ENCODE data around the gene CCM2L.

The CCM2L gene

DNA sequence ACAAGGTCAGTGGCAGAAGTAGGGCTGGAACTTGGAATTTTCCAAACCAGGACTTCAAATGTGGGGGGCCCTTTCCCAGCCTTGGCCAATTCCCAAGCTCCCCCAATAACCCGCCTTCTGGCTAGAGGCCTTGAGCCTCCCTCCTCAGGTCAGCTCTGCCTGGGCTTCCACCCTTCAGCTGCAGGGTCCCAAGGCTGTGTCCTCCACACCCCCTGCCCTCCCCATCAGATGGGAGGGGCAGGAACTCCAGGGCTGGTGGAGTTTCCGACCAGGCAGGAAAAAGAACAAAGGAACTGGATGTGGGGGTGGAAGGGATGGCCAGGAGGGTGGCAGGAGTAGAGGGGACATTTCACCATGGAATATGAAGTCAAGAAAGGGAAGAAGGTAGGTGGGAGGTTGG lies at the start of gene CCM2L:
Gene CCM2L, plus strand, starts transcription at position 338 of the 400 bp plus-strand sequence. Its CDS starts 17 bp downstream, at position 355.
- DNase-seq = no peak

DNA sequence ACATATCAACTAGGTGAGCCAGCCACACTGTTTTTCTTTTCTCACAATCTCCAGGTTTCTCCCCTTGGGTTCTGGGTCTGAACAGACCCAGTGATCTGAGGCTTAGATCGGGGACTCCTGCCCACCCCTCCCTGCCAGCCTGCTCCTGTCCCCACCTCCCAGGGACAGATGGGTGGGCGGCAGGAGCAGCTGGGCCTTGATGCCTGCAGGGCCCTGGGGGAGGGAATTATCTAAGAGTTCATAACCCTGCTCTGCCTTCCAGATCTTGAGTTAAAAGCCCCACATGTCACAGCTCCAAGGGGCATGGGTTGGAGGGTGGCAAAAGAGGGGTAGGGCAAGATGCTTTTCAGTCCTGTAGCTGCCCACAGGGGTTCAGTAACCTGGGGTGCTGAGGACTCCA lies 47.5 kb upstream of the CCM2L start:
- no peak for DNase-seq

GRCh38 chr20:31963889-31964288 lies 46.3 kb upstream of the CCM2L start:
- DNase-seq = no peak

- DNase-seq = no peak
Measured at GRCh38 chr20:31966991-31967655, 43.1 kb upstream of the CCM2L start.

DNA sequence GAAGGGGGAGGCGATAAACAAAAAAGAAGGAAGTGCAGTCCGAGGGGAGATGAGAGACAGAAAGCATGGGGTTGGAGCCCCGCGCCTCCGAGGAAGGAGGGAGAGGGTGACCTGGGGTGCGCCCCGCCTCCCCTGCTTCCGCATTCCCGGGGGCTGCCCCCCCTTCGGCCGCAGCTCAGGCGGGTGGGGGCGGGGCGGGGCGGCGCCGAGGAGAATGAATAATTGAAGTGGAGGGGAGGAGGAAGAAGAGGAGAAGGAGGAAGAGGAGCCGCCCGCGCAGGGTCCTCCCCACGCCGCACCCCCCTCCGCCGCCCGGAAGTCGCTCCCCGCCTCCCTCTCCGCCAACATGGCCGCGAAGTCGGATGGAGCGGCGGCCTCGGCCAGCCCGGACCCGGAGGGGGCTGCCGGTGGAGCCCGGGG lies 42.4 kb upstream of the CCM2L start, which contains the start of gene XKR7:
Gene XKR7, plus strand, starts transcription at position 322 of the 420 bp plus-strand sequence. Its CDS starts 25 bp downstream, at position 347.
- DNase-seq = peak; percentile 29

GRCh38 chr20:31968291-31969126 lies 41.7 kb upstream of the CCM2L start:
- DNase-seq = peak; percentile 73

- no peak for DNase-seq
Measured at GRCh38 chr20:31969991-31970390, 40.2 kb upstream of the CCM2L start.

DNA sequence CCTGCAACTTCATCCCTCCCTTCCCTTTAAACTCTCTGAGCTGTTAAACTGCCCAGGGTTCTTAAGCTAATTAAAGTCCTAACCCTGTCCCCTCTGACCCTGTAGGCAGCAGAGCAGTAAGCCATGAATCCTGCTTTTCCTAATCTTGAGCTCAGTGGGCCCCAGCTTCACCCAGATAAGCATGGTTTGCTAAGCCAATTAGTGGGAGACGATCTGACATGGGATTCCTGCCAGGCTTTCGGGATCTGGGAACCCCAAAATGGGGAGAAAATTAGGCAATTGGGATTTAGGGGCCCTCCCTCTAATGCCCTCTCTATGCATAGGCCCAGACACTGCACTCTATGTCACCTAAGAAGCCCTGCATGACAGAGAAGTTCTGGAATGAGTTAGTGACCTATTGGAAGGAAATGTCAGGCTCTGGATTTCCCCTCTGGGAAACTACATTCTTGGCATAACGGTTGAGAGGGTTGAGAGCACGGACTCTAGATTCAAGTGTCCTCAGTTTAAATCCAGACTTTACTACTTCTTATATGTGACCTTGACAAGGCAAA lies 37.7 kb upstream of the CCM2L start:
- no peak for DNase-seq

DNA sequence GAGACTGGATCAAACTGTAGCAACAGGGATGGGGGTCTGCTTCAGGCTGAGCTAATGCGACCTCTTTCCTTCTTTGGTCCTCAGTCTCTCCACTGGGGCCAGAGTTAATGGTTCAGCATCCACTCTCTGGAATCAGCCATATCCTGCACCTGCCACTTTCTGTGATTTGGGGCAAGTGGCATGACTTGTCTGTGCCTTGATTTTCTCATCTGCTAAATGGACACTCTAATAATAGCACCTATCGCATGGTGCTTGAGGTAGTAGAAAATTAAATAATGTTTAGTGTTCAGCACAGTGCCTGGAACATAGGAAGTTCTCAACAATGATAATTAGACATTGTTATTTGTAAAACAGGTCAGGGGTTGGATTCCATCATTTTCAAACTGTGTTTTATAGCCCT lies 35.9 kb upstream of the CCM2L start:
- DNase-seq = no peak

DNA sequence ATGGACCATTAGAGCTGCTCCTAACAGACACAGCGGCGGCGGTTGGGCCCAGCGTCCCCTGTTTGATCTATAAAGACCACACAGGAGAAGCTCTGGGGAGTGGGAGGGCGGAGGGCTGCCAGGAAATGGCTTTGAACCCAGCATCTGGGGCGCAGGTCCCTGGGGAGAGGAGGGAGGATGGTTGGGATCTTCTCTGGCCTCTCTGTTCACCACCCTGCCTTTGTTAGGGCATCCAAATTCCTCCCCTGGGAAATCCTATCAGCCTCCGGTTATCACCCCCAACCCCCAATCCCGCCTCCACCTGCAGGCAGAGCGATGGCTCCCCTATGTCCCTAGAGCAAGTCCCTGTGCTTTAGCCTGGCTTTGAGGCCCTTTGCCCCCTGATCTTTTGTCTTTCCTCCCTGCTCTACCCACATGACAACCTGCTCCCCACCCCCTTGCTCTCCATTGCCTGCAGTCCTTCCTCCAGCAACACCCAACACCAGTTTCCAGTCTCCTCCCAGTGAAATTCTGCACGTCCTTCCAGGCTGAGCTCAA lies 35.2 kb upstream of the CCM2L start:
- no peak for DNase-seq

DNA sequence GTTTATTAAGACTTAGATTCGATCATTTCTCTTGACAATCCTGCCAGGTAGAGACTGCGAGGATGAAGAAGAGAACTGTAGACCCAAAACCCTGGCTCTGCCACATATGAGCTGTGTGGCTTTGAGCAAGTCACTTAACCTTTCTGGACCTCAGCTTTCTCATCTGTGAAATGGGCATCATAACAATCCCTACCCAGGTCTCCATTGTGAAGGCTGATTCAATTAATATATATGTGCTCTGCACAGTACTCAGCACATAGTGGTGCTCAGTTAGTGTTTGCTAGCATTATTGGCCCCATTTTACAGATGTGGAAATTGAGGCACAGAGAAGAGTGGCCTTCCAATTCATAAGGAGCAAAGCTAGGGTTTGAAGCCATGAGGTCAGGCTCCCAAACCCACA lies 34.4 kb upstream of the CCM2L start:
- no peak for DNase-seq

DNA sequence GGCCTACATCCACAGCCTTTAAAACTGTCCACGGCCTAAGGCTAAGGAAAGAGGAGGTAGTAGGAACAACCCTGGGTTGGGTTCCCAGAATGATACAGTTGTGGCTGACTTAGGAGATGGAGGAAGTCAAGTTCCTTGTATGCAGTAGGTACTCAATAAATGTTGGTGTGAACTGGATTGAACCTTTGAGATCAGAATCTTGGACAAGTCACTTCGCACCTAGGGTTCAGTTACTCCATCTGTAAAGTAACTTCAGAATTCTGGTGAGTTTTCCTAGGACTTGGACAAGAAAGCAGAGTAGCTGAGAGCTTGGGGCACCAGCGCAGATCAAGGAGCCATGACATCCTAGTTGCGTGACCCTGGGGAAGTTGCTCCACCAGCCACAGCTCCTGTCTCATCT lies 33.2 kb upstream of the CCM2L start:
- no peak for DNase-seq

GRCh38 chr20:31979713-31980426 lies 30.4 kb upstream of the CCM2L start:
- DNase-seq = no peak

GRCh38 chr20:31981784-31982183 lies 28.5 kb upstream of the CCM2L start:
- no peak for DNase-seq

- DNase-seq = no peak
Measured at GRCh38 chr20:31984981-31985471, 25.2 kb upstream of the CCM2L start.

- no peak for DNase-seq
Measured at GRCh38 chr20:31987744-31988143, 22.5 kb upstream of the CCM2L start.

GRCh38 chr20:31988430-31989015 lies 21.7 kb upstream of the CCM2L start:
- no peak for DNase-seq

- no peak for DNase-seq
Measured at GRCh38 chr20:31989030-31989645, 21.1 kb upstream of the CCM2L start.

DNA sequence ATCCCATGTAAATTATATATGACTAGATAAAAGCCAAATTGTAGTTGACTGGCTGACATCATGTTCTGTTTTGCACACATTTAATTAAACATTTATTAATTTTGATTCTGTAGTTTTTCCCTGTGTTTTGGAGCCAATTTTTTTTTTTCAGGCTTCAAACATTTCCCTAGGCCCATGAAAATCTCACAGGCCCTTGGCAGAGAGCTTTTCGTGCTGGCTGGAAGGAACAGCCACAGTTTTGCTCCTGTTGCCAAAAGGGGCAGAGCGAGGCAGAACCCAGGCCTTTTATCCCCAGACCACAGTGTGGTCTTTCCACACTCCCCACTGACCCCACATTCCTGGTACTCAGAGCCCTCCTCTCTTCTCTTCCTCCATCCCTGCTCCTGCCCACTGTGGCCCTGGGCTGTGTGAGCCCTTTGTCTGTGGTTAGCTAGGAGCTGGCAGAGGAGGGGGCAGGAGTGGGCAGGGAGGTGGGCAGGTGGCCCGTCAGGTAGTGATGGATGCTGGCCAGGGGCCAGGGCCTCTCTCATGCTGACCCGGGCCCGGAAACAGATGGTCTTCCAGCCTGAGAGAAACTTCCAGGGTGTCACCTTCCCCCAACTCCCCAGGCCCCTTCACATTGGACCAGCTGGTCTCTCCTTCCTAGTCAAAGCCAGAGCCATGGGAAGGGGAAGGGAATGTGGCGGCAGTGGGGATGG lies 19.4 kb upstream of the CCM2L start:
- no peak for DNase-seq

DNA sequence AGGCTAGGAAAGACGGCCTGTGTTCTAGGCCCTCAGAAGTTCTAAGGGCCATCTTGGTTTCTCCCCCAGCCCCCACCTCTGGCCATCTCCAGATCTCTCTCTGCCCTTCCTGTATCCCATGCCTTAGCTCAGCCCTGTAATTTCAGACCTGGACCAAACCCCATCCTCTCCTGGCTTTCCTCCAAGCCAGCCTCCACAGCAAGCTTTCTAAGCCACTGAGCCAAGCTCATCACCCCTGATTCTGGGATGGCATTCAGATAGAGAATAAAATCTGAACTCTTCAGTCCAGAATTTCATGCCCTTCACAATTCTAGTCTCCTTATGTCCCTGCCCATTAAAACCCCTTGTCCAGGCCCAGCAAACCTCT lies 18.9 kb upstream of the CCM2L start:
- no peak for DNase-seq

GRCh38 chr20:31992086-31992485 lies 18.2 kb upstream of the CCM2L start:
- no peak for DNase-seq

All from CD4-positive, alpha-beta T cell treated with Interferon gamma for 1 hour (primary cell).